ENCODE results near the gene BZW1.

BZW1 gene

GRCh38 chr2:200829258-200829655 lies 17.5 kb downstream of the BZW1 start:
- CTCF ChIA-PET = no interaction called here
- peaks cover 21% of the 10 kb centered on the region for H3K27me3 Mint-ChIP-seq
- H3K4me3 Mint-ChIP-seq = no peak overlapping the region
- DNase-seq = no peak
- no peaks in the 10 kb centered on the region for H3K4me1 Mint-ChIP-seq
- peaks cover 12% of the 10 kb centered on the region for H3K36me3 Mint-ChIP-seq
- H3K9me3 Mint-ChIP-seq = no peaks in the 10 kb centered on the region
- H3K27ac Mint-ChIP-seq = peak overlapping the region; percentile 33

DNA sequence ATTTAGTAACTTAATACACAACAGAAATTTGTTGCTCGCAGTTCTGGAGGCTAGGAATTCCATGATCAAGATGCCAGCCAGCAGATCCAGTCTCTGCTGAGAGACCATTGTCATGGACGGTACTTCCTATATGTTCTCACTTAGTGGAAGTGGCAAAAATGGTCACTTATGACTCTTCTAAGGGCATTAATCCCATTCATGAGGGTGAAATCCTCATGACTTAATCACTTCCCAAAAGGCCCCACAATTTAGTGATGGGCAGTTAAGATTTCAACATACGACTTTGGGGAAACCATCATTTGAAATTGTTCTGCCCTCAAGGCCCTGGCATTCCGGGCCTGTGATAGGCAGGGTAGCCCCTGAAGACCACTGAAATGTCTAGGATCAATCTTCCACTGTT lies 23.0 kb downstream of the BZW1 start:
- Mint-ChIP-seq H3K4me3 (no peak overlapping the region), H3K4me1 (no peaks in the 10 kb centered on the region), H3K9me3 (peaks cover 21% of the 10 kb centered on the region), H3K27me3 (peaks cover 30% of the 10 kb centered on the region), H3K36me3 (peaks cover 2% of the 10 kb centered on the region), H3K27ac (no peak overlapping the region)
- no peak for DNase-seq
- CTCF ChIA-PET = no interaction called here

- Mint-ChIP-seq H3K9me3 (peaks cover 21% of the 10 kb centered on the region), H3K36me3 (peaks cover 2% of the 10 kb centered on the region), H3K4me1 (no peaks in the 10 kb centered on the region), H3K27ac (no peak overlapping the region), H3K27me3 (peaks cover 22% of the 10 kb centered on the region), H3K4me3 (no peak overlapping the region)
- CTCF ChIA-PET = no interaction called here
- no peak for DNase-seq
Measured at GRCh38 chr2:200839513-200839912, 27.8 kb downstream of the BZW1 start.

GRCh38 chr2:200843993-200844948 lies 32.6 kb downstream of the BZW1 start:
- Mint-ChIP-seq H3K27ac (no peak overlapping the region), H3K4me3 (no peak overlapping the region), H3K27me3 (peaks cover 14% of the 10 kb centered on the region), H3K4me1 (no peaks in the 10 kb centered on the region), H3K36me3 (peaks cover 2% of the 10 kb centered on the region), H3K9me3 (no peaks in the 10 kb centered on the region)
- CTCF ChIA-PET = interaction anchor here (0.6 kb wide), 1 partner anchor 92 kb away, joined by 4 read pairs; no protein-coding TSS in a partner anchor
- DNase-seq = no peak

DNA sequence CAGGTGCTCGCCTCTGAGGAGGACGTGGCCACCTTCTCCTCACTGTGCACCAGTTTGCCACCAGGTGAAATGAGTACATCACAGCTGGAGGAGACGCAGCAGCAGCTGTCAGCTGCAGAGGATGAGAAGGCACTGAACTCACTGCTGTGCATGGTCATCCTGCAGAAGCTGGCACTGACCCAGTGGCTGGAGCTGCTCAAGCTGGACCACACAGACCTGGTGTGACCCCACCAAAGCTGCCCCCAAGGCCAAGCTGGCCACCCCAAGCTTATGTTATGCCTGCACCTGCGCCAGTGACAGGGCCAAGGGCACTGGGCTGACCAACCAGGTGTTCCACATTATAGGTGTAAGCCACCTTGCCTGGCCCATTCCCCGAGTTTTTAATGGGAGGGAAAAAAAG lies 33.5 kb downstream of the BZW1 start:
- Mint-ChIP-seq H3K27me3 (peaks cover 14% of the 10 kb centered on the region), H3K9me3 (no peaks in the 10 kb centered on the region), H3K4me1 (no peaks in the 10 kb centered on the region), H3K36me3 (peaks cover 4% of the 10 kb centered on the region), H3K4me3 (no peak overlapping the region), H3K27ac (no peak overlapping the region)
- DNase-seq = no peak
- CTCF ChIA-PET = no interaction called here

DNA sequence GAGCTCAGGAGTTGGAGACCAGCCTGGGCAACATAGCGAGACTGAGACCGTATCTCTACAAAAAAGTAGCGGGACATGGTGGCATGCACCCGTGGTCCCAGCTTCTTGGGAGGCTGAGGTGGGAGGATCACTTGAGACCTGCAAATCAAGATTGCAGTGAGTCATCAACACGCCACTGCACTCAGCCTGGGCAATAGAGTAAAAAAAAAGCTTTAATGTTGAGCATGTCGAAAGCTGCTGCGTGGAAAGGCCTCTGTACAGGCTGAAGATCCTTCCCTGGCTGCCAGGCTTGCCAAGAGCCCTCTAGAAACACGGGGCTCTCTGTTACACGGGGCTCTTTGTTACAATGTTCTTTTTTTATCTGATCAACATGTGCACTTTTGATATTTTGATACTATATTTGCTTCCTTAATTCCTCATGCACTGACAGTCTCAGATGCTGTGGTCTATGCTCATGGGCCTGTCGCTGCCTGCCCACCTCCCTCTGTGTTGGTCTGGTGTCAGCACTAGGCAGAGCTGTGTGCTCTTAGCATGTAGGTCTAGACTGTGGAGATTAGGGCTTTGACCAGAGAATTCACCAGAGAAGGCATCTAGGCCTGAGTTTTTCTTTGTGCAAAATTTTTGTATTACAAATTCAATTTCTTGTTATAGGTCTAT lies 34.1 kb downstream of the BZW1 start:
- Mint-ChIP-seq H3K36me3 (peaks cover 10% of the 10 kb centered on the region), H3K27ac (no peak overlapping the region), H3K9me3 (no peaks in the 10 kb centered on the region), H3K4me3 (no peak overlapping the region), H3K4me1 (no peaks in the 10 kb centered on the region), H3K27me3 (peaks cover 14% of the 10 kb centered on the region)
- CTCF ChIA-PET = no interaction called here
- no peak for DNase-seq

DNA sequence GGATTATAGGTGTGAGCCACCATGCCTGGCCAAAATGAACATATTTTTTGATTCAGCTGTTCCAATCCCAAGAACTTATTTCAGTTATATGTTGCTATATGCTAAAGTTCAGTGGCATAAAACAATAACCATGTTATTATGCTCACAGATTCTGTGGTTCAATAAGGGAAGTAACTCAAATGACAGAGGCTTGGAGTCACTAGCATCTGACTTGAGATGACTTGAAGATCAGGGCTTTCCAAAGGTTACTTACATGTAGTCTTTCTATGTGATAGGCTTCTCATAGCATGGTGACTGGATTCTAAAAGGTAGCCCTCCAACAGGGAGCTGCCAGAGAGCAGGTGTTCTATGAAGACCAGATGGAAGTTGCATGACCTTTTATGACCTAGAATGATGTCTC lies 35.6 kb downstream of the BZW1 start:
- CTCF ChIA-PET = no interaction called here

DNA sequence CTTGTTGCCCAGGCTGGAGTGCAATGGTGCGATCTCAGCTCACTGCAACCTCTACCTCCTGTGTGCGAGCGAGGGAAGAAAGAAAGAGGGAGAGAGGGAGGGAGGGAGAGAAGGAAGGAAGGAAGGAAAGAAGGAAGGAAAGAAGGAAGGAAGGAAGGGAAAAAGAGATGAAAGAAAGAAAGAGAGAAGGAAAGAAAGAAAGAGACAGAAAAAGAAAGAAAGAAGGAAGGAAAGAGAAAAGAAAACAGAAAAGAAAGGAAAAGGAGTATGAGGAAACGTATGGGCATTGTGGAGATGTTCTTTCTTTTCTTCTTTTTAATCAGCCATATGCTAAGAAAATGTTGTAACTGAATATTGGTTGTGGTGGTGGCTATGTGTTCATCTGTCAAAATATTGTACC lies 36.2 kb downstream of the BZW1 start:
- CTCF ChIA-PET = no interaction called here
- DNase-seq = no peak
- H3K4me3 Mint-ChIP-seq = no peak overlapping the region
- no peaks in the 10 kb centered on the region for H3K4me1 Mint-ChIP-seq
- H3K9me3 Mint-ChIP-seq = no peaks in the 10 kb centered on the region
- no peak overlapping the region for H3K27ac Mint-ChIP-seq
- peaks cover 31% of the 10 kb centered on the region for H3K36me3 Mint-ChIP-seq
- H3K27me3 Mint-ChIP-seq = no peaks in the 10 kb centered on the region

More for the DNA sequence above, 35.6 kb downstream of the BZW1 start:
- Mint-ChIP-seq H3K4me1 (no peaks in the 10 kb centered on the region), H3K4me3 (no peak overlapping the region), H3K27me3 (peaks cover 3% of the 10 kb centered on the region), H3K9me3 (no peaks in the 10 kb centered on the region), H3K27ac (no peak overlapping the region), H3K36me3 (peaks cover 25% of the 10 kb centered on the region)
- no peak for DNase-seq

DNA sequence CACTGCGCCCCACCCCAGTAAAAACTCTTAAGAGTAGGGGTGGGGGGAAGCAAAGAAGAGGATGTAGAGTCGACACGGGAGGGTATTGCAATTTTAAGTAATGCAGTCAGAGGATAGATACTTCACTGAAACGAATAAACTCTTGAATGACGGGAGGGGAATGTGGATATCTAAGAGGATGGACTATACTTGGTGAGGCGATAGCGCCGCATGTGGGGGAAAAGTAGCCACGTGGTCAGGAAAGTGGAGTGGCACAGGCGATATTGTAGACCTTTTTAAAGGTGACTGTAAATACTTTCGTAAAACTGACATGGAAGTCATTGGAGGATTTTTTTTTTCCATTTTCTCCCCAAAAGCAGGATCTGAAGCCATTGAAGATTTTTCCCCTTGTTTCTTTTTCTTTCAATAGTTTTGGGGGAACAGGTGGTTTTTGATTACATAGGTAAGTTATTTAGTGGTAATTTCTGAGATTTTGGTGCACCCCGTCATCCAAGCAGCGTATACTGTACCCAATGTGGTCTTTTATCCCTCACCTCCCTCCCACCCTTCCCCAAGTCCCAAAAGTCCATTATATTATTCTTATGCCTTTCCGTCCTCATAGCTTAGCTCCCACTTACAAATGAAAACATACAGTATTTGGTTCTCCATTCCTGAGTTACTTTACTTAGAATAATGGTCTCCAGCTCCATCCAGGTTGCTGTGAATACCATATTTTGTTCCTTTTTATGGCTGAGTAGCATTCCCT lies 39.0 kb downstream of the BZW1 start:
- Mint-ChIP-seq H3K27me3 (no peaks in the 10 kb centered on the region), H3K36me3 (peaks cover 49% of the 10 kb centered on the region), H3K9me3 (no peaks in the 10 kb centered on the region), H3K27ac (no peak overlapping the region), H3K4me1 (no peaks in the 10 kb centered on the region), H3K4me3 (no peak overlapping the region)
- DNase-seq = no peak
- CTCF ChIA-PET = no interaction called here

DNA sequence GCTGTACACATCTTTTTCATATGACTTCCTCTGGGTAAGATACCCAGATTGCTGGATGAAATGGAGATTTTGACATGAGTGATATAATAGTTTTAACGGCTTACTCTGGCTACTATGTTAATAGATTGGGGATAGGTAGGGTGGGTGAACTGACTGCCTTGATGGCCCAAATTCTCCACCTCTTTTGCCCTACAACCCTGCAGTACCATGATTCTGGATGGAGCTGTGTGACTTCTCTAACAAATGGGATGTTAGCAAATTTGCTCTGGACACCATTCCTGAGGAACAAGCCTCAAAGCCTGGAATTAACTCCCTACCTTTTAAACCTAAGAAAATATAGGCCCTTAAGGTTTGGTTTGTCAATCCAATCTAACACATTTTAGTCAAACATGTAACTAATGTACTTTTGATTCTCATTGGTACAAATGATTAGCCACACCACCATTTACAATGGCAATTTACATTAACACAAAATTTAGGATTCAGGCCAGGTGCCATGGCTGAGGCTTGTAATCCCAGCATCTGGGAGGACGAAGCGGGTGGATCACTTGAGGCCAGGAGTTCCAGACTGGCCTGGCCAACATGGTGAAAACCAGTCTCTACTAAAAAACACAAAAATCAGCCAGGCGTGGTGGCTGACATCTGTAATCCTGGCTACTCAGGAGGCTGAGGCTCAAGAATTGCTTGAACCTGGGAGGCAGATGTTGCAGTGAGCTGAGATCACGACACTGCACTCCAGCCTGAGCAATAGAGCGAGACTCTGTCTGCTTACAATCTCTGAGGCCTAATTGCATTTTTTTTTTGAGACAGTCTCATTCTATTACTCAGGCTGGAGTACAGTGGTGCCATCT lies 39.9 kb downstream of the BZW1 start:
- no peaks in the 10 kb centered on the region for H3K27me3 Mint-ChIP-seq
- DNase-seq = no peak
- peaks cover 3% of the 10 kb centered on the region for H3K4me1 Mint-ChIP-seq
- H3K9me3 Mint-ChIP-seq = no peaks in the 10 kb centered on the region
- H3K27ac Mint-ChIP-seq = no peak overlapping the region
- H3K4me3 Mint-ChIP-seq = no peak overlapping the region
- peaks cover 55% of the 10 kb centered on the region for H3K36me3 Mint-ChIP-seq
- CTCF ChIA-PET = no interaction called here

- Mint-ChIP-seq H3K4me1 (peaks cover 12% of the 10 kb centered on the region), H3K27me3 (no peaks in the 10 kb centered on the region), H3K36me3 (peaks cover 65% of the 10 kb centered on the region), H3K4me3 (no peak overlapping the region), H3K9me3 (no peaks in the 10 kb centered on the region), H3K27ac (no peak overlapping the region)
- CTCF ChIA-PET = no interaction called here
- no peak for DNase-seq
Measured at GRCh38 chr2:200852605-200853004, 40.9 kb downstream of the BZW1 start.

GRCh38 chr2:200856806-200857205 lies 45.1 kb downstream of the BZW1 start:
- peaks cover 82% of the 10 kb centered on the region for H3K36me3 Mint-ChIP-seq
- no peak overlapping the region for H3K4me3 Mint-ChIP-seq
- no peak overlapping the region for H3K27ac Mint-ChIP-seq
- no peaks in the 10 kb centered on the region for H3K9me3 Mint-ChIP-seq
- CTCF ChIA-PET = interaction anchor here (0.9 kb wide), 1 partner anchor 143 kb away, joined by 4 read pairs; no protein-coding TSS in a partner anchor
- no peaks in the 10 kb centered on the region for H3K27me3 Mint-ChIP-seq
- H3K4me1 Mint-ChIP-seq = peaks cover 47% of the 10 kb centered on the region
- no peak for DNase-seq

- peaks cover 76% of the 10 kb centered on the region for H3K36me3 Mint-ChIP-seq
- CTCF ChIA-PET = interaction anchor here (1.2 kb wide), 1 partner anchor 44 kb away, joined by 3 read pairs; no protein-coding TSS in a partner anchor
- peak overlapping the region; percentile 89 for H3K4me3 Mint-ChIP-seq
- DNase-seq = peak; percentile 53
- H3K27ac Mint-ChIP-seq = peak overlapping the region; percentile 72
- H3K27me3 Mint-ChIP-seq = peaks cover 7% of the 10 kb centered on the region
- peaks cover 57% of the 10 kb centered on the region for H3K4me1 Mint-ChIP-seq
- no peaks in the 10 kb centered on the region for H3K9me3 Mint-ChIP-seq
Measured at GRCh38 chr2:200860092-200860795, 48.5 kb downstream of the BZW1 start.
